HepG2 (cell line): ENCODE results near the gene RAB42. TPM values are rescaled to one million over a fixed set of nuclear protein-coding genes. Genes with fewer than 3 reads are reported as not detected.

Experiments used
- ASH2L ChIP-seq: fragments of 300-600, 200-600 bp; sonication (generic); IDR thresholded peaks from 2 replicates; pipeline ENCODE4 v1.7.0; 2017; ENCODE audit warnings: low read depth, mild to moderate bottlenecking, moderate library complexity, mixed read lengths, low read length; ENCODE audit not compliant: insufficient read length
- BRCA1 ChIP-seq: sonication (generic); formaldehyde crosslinking; IDR thresholded peaks from 2 replicates; pipeline ENCODE4 v1.4.0; 2020; ENCODE audit warnings: missing genetic modification reagents
- CEBPB ChIP-seq: IDR thresholded peaks from 2 replicates; pipeline ENCODE4 v1.6.1; 2011; ENCODE audit warnings: low read depth, low read length, improper control_type of control experiment, borderline replicate concordance
- ERF ChIP-seq: IDR thresholded peaks from 2 replicates; pipeline ENCODE4 v1.6.1; 2018; ENCODE audit warnings: missing biosample characterization, missing genetic modification reagents
- FOXK2 ChIP-seq: fragments of 450-650 bp; IDR thresholded peaks from 2 replicates; pipeline ENCODE4 v1.6.1; 2016
- GATAD1 ChIP-seq: IDR thresholded peaks from 2 replicates; pipeline ENCODE4 v1.6.1; 2016; ENCODE audit warnings: missing genetic modification reagents, missing compliant biosample characterization
- GMEB1 ChIP-seq: sonication (generic); formaldehyde crosslinking; IDR thresholded peaks from 2 replicates; pipeline ENCODE4 v1.5.1; 2020; ENCODE audit warnings: missing genetic modification reagents, mild to moderate bottlenecking, borderline replicate concordance
- IRX3 ChIP-seq: sonication (generic); formaldehyde crosslinking; IDR thresholded peaks from 2 replicates; pipeline ENCODE4 v1.8.1; 2023; ENCODE audit warnings: mild to moderate bottlenecking, low read depth, missing genetic modification reagents, borderline replicate concordance
- MAFF ChIP-seq: IDR thresholded peaks from 2 replicates; pipeline ENCODE4 v1.6.1; 2011; ENCODE audit warnings: low read depth, low read length, improper control_type of control experiment
- NCOR1 ChIP-seq: fragments of 200-600 bp; sonication (generic); IDR thresholded peaks from 2 replicates; pipeline ENCODE4 v1.7.0; 2017; ENCODE audit warnings: antibody characterized with exemption, low read length, borderline replicate concordance
- POLR2G ChIP-seq: fragments of 200-400 bp; formaldehyde crosslinking; IDR thresholded peaks from 2 replicates; pipeline ENCODE4 v1.6.1; 2018; ENCODE audit warnings: mild to moderate bottlenecking, low read depth, low read length, moderate library complexity
- PPARG ChIP-seq: conservative IDR thresholded peaks from 2 replicates; pipeline ENCODE4 v1.6.1; 2016; ENCODE audit warnings: missing biosample characterization, missing genetic modification reagents
- RFX3 ChIP-seq: IDR thresholded peaks from 2 replicates; pipeline ENCODE4 v1.6.1; 2016; ENCODE audit warnings: missing biosample characterization, missing genetic modification reagents
- SIX4 ChIP-seq: sonication (generic); formaldehyde crosslinking; IDR thresholded peaks from 2 replicates; pipeline ENCODE4 v1.4.0; 2020; ENCODE audit warnings: missing genetic modification reagents
- SOX13 ChIP-seq, 3 experiments: fragments of 450-650 bp in 1 of 3; sonication (generic) in 1 of 3; formaldehyde crosslinking in 1 of 3; IDR thresholded peaks in 2 of 3; conservative IDR thresholded peaks in 1 of 3; 2 replicates each; pipeline versions ENCODE4 v1.5.0 to v1.6.1; 2016 to 2020; ENCODE audit warnings: antibody characterized with exemption in 1 of 3, mild to moderate bottlenecking in 1 of 3, missing compliant biosample characterization in 1 of 3, missing genetic modification reagents in 1 of 3, moderate library complexity in 1 of 3
- TCF7 ChIP-seq: sonication (generic); IDR thresholded peaks from 2 replicates; pipeline ENCODE4 v1.6.1; 2016; ENCODE audit warnings: antibody characterized with exemption, low read depth
- TCF7L2 ChIP-seq: IDR thresholded peaks from 2 replicates; pipeline ENCODE4 v1.6.1; 2011; ENCODE audit warnings: mild to moderate bottlenecking, low read depth, low read length, moderate library complexity
- ZMYM2 ChIP-seq: sonication (generic); formaldehyde crosslinking; IDR thresholded peaks from 2 replicates; pipeline ENCODE4 v1.8.0; 2022; ENCODE audit warnings: mild to moderate bottlenecking, missing genetic modification reagents
- ZNF496 ChIP-seq: sonication (generic); formaldehyde crosslinking; IDR thresholded peaks from 2 replicates; pipeline ENCODE4 v1.8.1; 2023; ENCODE audit warnings: mild to moderate bottlenecking, moderate library complexity, missing genetic modification reagents; ENCODE audit not compliant: insufficient replicate concordance
- ZNF670 ChIP-seq: sonication (generic); formaldehyde crosslinking; IDR thresholded peaks from 2 replicates; pipeline ENCODE4 v1.8.0; 2022; ENCODE audit warnings: mild to moderate bottlenecking, missing genetic modification reagents, borderline replicate concordance
- polyA plus RNA-seq, 8 experiments: library from polyadenylated mRNA; depleted of rRNA in 3 of 8; stranded (reverse) in 7 of 8; unstranded in 1 of 8; fragments of >200 nt; fragmentation: Illumina TruSeq in 4 of 8; extraction: Trizol in 4 of 8; gene quantifications; 2 replicates each; pipeline versions ENCODE4 v1.2.1 to v1.2.3, GENCODE V29; 2011 to 2016; ENCODE audit warnings: low read depth in 4 of 8, missing spikeins in 1 of 8, mixed read lengths in 1 of 8; ENCODE audit not compliant: insufficient read depth in 1 of 8
- total RNA-seq, 5 experiments: library from RNA; depleted of rRNA; stranded (reverse); fragments of >200 nt; fragmentation: Illumina TruSeq; extraction: Trizol; gene quantifications; 2 replicates each; pipeline ENCODE4 v1.2.3, GENCODE V29; 2016; ENCODE audit warnings: low read depth in 1 of 5
- TF ChIP-seq, protein P1 (sequence below): sonication (generic); formaldehyde crosslinking; IDR thresholded peaks from 2 replicates; pipeline ENCODE4 v1.4.0; 2020; ENCODE audit warnings: low read depth, mild to moderate bottlenecking, missing genetic modification reagents
- TF ChIP-seq, protein P2 (sequence below): sonication (generic); formaldehyde crosslinking; IDR thresholded peaks from 2 replicates; pipeline ENCODE4 v1.5.0; 2020; ENCODE audit warnings: mild to moderate bottlenecking, missing genetic modification reagents
- TF ChIP-seq, protein P3 (sequence below): sonication (generic); formaldehyde crosslinking; conservative IDR thresholded peaks from 2 replicates; pipeline ENCODE4 v1.4.0; 2020; ENCODE audit warnings: missing genetic modification reagents

RAB42 gene
- total and polyA plus RNA-seq, 2 of the 13 experiments (the other 11 are each of a cell fraction or from before 2014, with no cell fraction given) = 10.4 to 166 TPM

DNA sequence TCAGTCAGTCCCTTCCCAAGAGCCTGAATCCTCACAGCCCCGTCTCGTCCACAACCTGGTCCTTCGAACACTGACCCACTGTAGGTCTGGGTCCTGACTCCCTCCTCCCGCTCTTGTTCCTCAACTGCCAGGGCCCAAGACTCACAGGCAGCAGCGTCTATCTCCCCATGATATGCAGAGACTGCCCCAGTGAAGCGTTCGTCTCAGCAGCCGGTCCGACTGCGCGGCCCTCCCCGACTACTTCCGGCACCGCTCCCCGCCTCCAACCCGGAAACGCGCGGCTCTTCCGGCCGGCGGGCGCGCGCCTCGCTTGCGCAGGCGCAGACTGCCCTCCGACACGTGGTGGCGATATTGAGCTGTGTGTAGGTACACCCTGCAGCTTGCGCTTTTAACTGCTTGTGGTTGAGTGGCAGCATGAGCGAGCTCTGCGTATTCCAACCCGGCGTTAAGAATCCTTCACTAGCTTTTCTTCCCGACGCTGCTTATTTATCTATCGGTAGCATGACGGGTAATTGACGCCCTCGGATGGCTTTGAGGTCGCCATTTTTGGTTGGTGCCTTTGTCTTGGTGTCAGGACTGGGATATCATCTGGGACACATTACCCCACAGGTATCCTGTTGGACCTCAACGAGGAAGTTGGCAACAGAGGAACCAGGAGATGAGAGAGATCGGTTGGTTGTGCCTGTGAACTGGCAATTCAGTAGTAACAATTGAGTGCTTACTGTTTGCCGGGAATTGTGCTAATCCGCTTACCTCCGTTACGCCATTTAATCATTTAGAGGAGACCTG, 51.0 kb downstream of the RAB42 start, which contains the start of gene TAF12 (continued):
- no peak; the same call in 1 of the 2 replicates for TF ChIP-seq BRCA1 (CRISPR knock-in tag)
- TF ChIP-seq FOXK2 = peak; percentile 7; the same call in 1 of the 2 replicates
- no peak; the same call in 1 of the 2 replicates for TF ChIP-seq RFX3 (CRISPR knock-in tag)
- TF ChIP-seq ERF (CRISPR knock-in tag) = peak; percentile 89
- TF ChIP-seq, protein P1, sequence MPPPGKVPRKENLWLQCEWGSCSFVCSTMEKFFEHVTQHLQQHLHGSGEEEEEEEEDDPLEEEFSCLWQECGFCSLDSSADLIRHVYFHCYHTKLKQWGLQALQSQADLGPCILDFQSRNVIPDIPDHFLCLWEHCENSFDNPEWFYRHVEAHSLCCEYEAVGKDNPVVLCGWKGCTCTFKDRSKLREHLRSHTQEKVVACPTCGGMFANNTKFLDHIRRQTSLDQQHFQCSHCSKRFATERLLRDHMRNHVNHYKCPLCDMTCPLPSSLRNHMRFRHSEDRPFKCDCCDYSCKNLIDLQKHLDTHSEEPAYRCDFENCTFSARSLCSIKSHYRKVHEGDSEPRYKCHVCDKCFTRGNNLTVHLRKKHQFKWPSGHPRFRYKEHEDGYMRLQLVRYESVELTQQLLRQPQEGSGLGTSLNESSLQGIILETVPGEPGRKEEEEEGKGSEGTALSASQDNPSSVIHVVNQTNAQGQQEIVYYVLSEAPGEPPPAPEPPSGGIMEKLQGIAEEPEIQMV (CRISPR knock-in tag) = peak; percentile 86; the same call in 1 of the 2 replicates
- TF ChIP-seq ZNF496 (CRISPR knock-in tag) = no peak
- no peak for TF ChIP-seq SOX13 (IDR thresholded peaks at IDR 0.05)
- peak in 1 of 2 experiments; percentile 9; a peak in 1 of 4 replicates for TF ChIP-seq SOX13 (CRISPR knock-in tag; conservative IDR thresholded peaks at IDR 0.05 in 1 of 2, IDR thresholded peaks at IDR 0.05 in 1 of 2)
- TF ChIP-seq ZNF670 (CRISPR knock-in tag) = peak; percentile 65
- TF ChIP-seq GATAD1 (CRISPR knock-in tag) = peak; percentile 93
- TF ChIP-seq CEBPB = no peak
- no peak for TF ChIP-seq IRX3 (CRISPR knock-in tag)
- TF ChIP-seq GMEB1 (CRISPR knock-in tag) = peak; percentile 74; the same call in 1 of the 2 replicates
- peak; percentile 49; the same call in 1 of the 2 replicates for TF ChIP-seq PPARG (CRISPR knock-in tag)
- peak; percentile 73 for TF ChIP-seq ASH2L
- TF ChIP-seq POLR2G = peak; percentile 99
- TF ChIP-seq NCOR1 = 0 out of 2 replicates have a peak, but pooled peaks have one; percentile 28
- TF ChIP-seq ZMYM2 (CRISPR knock-in tag) = no peak
- TF ChIP-seq SIX4 (CRISPR knock-in tag) = peak; percentile 28; the same call in 1 of the 2 replicates
- TF ChIP-seq, protein P2, sequence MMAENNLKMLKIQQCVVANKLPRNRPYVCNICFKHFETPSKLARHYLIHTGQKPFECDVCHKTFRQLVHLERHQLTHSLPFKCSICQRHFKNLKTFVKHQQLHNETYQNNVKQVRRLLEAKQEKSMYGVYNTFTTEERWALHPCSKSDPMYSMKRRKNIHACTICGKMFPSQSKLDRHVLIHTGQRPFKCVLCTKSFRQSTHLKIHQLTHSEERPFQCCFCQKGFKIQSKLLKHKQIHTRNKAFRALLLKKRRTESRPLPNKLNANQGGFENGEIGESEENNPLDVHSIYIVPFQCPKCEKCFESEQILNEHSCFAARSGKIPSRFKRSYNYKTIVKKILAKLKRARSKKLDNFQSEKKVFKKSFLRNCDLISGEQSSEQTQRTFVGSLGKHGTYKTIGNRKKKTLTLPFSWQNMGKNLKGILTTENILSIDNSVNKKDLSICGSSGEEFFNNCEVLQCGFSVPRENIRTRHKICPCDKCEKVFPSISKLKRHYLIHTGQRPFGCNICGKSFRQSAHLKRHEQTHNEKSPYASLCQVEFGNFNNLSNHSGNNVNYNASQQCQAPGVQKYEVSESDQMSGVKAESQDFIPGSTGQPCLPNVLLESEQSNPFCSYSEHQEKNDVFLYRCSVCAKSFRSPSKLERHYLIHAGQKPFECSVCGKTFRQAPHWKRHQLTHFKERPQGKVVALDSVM (CRISPR knock-in tag) = peak; percentile 57
- no peak for TF ChIP-seq TCF7L2
- TF ChIP-seq MAFF = no peak
- TF ChIP-seq, protein P3, sequence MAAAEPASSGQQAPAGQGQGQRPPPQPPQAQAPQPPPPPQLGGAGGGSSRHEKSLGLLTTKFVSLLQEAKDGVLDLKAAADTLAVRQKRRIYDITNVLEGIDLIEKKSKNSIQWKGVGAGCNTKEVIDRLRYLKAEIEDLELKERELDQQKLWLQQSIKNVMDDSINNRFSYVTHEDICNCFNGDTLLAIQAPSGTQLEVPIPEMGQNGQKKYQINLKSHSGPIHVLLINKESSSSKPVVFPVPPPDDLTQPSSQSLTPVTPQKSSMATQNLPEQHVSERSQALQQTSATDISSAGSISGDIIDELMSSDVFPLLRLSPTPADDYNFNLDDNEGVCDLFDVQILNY (CRISPR knock-in tag) = no peak
- no peak for TF ChIP-seq TCF7
